PC-3 (cell line): ENCODE results near the gene SPTLC3. TPM values are rescaled to one million over a fixed set of nuclear protein-coding genes. Genes with fewer than 3 reads are reported as not detected.

Experiments
- ATAC-seq: fragments of 200-7000 bp; cut with Tn5 transposase; 2 replicates; pipeline ENCODE4 v1.9.1; 2020; ENCODE audit warnings: mild to moderate bottlenecking, moderate library complexity
- BruUV-seq: library from RNA; stranded (reverse); fragments of 400-500 nt; replicated peaks from 2 replicates; lab custom pipeline; 2021; lab: Mats Ljungman, UMichigan
- CTCF ChIA-PET: fragments of 300-600 bp; sonication (Branson Sonifier 250); formaldehyde crosslinking; loops from one replicate; lab custom pipeline; 2022; ENCODE audit warnings: antibody characterized with exemption; lab: Charles Lee
- POLR2A ChIA-PET: fragments of 300-600 bp; sonication (Branson Sonifier 250); formaldehyde crosslinking; loops from one replicate; lab custom pipeline; 2022; ENCODE audit warnings: antibody characterized with exemption; ENCODE audit not compliant: unreplicated experiment; lab: Charles Lee
- DNase-seq: peaks from one replicate; pipeline ENCODE4 v3.0.0-alpha.2; 2015
- H2AFZ ChIP-seq: fragments of 300-600 bp; sonication (generic); 2 replicates; pipeline ENCODE4 v1.6.0; 2016; ENCODE audit warnings: antibody characterized with exemption, low read length
- H3F3A ChIP-seq: fragments of 300-600 bp; sonication (generic); one replicate; pipeline ENCODE4 v1.6.0; 2017; ENCODE audit warnings: antibody characterized with exemption, low read length, control low read depth, mild to moderate bottlenecking; ENCODE audit not compliant: unreplicated experiment
- H3K27ac ChIP-seq: fragments of 300-600 bp; sonication (generic); 2 replicates; pipeline ENCODE4 v1.5.1; 2016; ENCODE audit warnings: mild to moderate bottlenecking, low read length
- H3K27me3 ChIP-seq: fragments of 300-600 bp; sonication (generic); 2 replicates; pipeline ENCODE4 v1.6.1; 2016; ENCODE audit warnings: low read length, mixed read lengths
- H3K36me3 ChIP-seq: fragments of 300-600 bp; sonication (generic); 2 replicates; pipeline ENCODE4 v1.6.1; 2016; ENCODE audit warnings: low read depth, mixed run types, low read length, mixed read lengths
- H3K4me1 ChIP-seq: fragments of 300-600 bp; sonication (generic); 2 replicates; pipeline ENCODE4 v1.5.1; 2016; ENCODE audit warnings: low read length; ENCODE audit not compliant: insufficient read depth
- H3K4me2 ChIP-seq: fragments of 300-600 bp; sonication (generic); 2 replicates; pipeline ENCODE4 v1.6.0; 2016; ENCODE audit warnings: low read length
- H3K4me3 ChIP-seq: fragments of 300-600 bp; sonication (generic); 2 replicates; pipeline ENCODE4 v1.5.1; 2016; ENCODE audit warnings: mild to moderate bottlenecking, low read length, mixed read lengths
- H3K79me2 ChIP-seq: fragments of 300-600 bp; sonication (generic); 2 replicates; pipeline ENCODE4 v1.6.1; 2017; ENCODE audit warnings: low read length, mixed read lengths
- H3K9ac ChIP-seq: fragments of 300-600 bp; sonication (generic); 2 replicates; pipeline ENCODE4 v1.6.0; 2016; ENCODE audit warnings: mild to moderate bottlenecking, low read length
- H3K9me2 ChIP-seq: fragments of 300-600 bp; sonication (generic); replicated peaks from 2 replicates; pipeline ENCODE4 v1.6.1; 2016; ENCODE audit warnings: mixed run types, low read length, mixed read lengths
- H3K9me3 ChIP-seq: fragments of 300-600 bp; sonication (generic); 2 replicates; pipeline ENCODE4 v1.6.1; 2016; ENCODE audit warnings: low read length, mixed read lengths
- H4K20me1 ChIP-seq: fragments of 300-600 bp; sonication (generic); 2 replicates; pipeline ENCODE4 v1.6.1; 2016; ENCODE audit warnings: low read length, mixed read lengths
- EZH2 ChIP-seq: fragments of 300-600 bp; sonication (generic); IDR thresholded peaks from one replicate; pipeline ENCODE4 v1.6.1; 2017; ENCODE audit warnings: antibody characterized with exemption, mild to moderate bottlenecking, low read length; ENCODE audit not compliant: unreplicated experiment
- EZH2phosphoT487 ChIP-seq: fragments of 300-600 bp; sonication (generic); IDR thresholded peaks from 2 replicates; pipeline ENCODE4 v1.6.1; 2018; ENCODE audit warnings: mild to moderate bottlenecking, antibody characterized with exemption, low read length, borderline replicate concordance
- intact Hi-C: fragments of 100-400 bp; cut with micrococcal nuclease; formaldehyde crosslinking; loops from 2 replicates; pipeline ENCODE4 v1.9.0; 2023
- total RNA-seq: library from RNA; depleted of rRNA; stranded (reverse); fragments of >200 nt; gene quantifications from 2 replicates; pipeline ENCODE4 v1.2.3, GENCODE V29; 2014
- TF ChIP-seq, protein P1 (sequence below): fragments of 300-600 bp; sonication (generic); conservative IDR thresholded peaks from 2 replicates; pipeline ENCODE4 v1.5.1; 2017; ENCODE audit warnings: antibody characterized with exemption, low read depth, mild to moderate bottlenecking, low read length

SPTLC3 gene
- total RNA-seq, 1 experiment from 2014 or later = 16.3 TPM

DNA sequence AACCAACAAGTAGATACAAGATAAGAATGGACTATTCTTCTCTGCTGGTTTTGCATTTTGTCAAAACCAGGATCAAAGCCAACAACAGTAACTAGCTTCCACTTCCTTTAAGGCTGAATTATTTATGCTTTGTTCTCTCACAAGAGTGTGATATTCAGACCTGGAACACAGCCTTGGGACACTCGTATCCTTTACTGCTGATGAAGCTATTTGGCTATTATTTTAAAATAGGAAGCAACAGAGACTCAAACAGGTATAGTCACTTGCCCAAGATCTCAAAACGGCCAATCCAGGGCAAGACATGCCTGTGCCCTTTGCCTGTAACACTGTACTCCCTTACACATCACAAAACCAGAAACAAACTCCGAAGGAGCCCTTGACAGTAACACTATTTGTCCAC lies 19.9 kb downstream of the SPTLC3 start:
- peaks cover 6% of the 10 kb centered on the region for H3F3A ChIP-seq
- H3K4me2 ChIP-seq = 0 out of 2 replicates have a peak overlapping the region, but pooled peaks have one; percentile 83
- no TSS peak for BruUV-seq
- no peak overlapping the region for H2AFZ ChIP-seq
- intact Hi-C loops = no loop called here
- no peaks in the 10 kb centered on the region for H3K9me2 ChIP-seq
- no peaks in the 10 kb centered on the region for H3K9me3 ChIP-seq
- no peak for ATAC-seq
- peaks cover 47% of the 10 kb centered on the region for H3K4me1 ChIP-seq
- no peak overlapping the region for H3K9ac ChIP-seq
- no peak for DNase-seq
- TF ChIP-seq EZH2 (no peak), EZH2phosphoT487 (no peak)
- TF ChIP-seq, protein P1, sequence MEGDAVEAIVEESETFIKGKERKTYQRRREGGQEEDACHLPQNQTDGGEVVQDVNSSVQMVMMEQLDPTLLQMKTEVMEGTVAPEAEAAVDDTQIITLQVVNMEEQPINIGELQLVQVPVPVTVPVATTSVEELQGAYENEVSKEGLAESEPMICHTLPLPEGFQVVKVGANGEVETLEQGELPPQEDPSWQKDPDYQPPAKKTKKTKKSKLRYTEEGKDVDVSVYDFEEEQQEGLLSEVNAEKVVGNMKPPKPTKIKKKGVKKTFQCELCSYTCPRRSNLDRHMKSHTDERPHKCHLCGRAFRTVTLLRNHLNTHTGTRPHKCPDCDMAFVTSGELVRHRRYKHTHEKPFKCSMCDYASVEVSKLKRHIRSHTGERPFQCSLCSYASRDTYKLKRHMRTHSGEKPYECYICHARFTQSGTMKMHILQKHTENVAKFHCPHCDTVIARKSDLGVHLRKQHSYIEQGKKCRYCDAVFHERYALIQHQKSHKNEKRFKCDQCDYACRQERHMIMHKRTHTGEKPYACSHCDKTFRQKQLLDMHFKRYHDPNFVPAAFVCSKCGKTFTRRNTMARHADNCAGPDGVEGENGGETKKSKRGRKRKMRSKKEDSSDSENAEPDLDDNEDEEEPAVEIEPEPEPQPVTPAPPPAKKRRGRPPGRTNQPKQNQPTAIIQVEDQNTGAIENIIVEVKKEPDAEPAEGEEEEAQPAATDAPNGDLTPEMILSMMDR = no peak
- H3K27me3 ChIP-seq = no peaks in the 10 kb centered on the region
- no peaks in the 10 kb centered on the region for H4K20me1 ChIP-seq
- H3K27ac ChIP-seq = peak overlapping the region; percentile 88; the same call in 1 of the 2 replicates
- H3K4me3 ChIP-seq = no peak overlapping the region
- H3K36me3 ChIP-seq = no peaks in the 10 kb centered on the region
- ChIA-PET POLR2A (no interaction called here), CTCF (no interaction called here)
- no peaks in the 10 kb centered on the region for H3K79me2 ChIP-seq

DNA sequence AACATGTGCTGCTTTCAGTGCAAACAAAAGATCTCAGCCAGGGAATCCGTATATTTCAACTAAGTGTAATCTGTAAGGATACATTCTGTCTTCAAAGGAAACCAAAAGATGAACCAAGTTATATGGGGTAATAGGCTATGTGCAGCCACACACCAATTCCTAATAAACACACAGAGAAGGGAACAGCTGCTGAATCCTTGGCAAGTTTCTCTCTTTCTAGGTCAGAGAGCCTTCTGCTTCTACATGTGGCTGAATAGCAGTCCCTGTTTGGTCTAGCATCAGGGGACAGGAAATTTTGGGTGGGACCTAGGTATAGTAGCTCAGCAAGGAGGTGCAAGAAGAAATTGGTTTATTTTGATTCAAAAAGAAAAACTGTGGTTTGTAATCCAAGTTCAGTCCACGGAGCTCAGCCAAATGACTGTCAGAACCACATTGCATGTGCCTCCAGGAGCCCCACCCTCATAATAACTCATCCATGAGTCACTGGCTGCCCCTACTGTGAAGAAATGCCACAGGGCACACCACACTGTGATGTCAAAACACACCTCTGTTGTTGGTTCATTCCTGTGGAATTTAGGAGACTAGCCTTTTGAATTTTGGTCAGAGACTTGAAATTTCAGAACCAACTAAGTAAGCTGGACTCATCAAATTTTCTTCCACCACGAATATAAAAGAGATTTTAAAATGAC lies 21.1 kb downstream of the SPTLC3 start:
- TSS peak; percentile 71 for BruUV-seq
- intact Hi-C loops = loop anchor here (1.0 kb wide), 2 partner anchors 21 to 38 kb away; no protein-coding TSS in a partner anchor
- Histone ChIP-seq H3K27me3 (no peaks in the 10 kb centered on the region), H3F3A (peaks cover 6% of the 10 kb centered on the region), H3K4me3 (peak overlapping the region; percentile 51), H3K9me2 (no peaks in the 10 kb centered on the region), H3K4me2 (peak overlapping the region; percentile 83), H3K79me2 (no peaks in the 10 kb centered on the region), H3K4me1 (peaks cover 43% of the 10 kb centered on the region), H2AFZ (peak overlapping the region; percentile 52; the same call in 1 of the 2 replicates), H3K27ac (peak overlapping the region; percentile 88), H4K20me1 (no peaks in the 10 kb centered on the region), H3K36me3 (no peaks in the 10 kb centered on the region), H3K9me3 (no peaks in the 10 kb centered on the region), H3K9ac (peak overlapping the region; percentile 52)
- ATAC-seq (peak; percentile 95), DNase-seq (peak; percentile 99)
- POLR2A ChIA-PET = no interaction called here
- no peak for TF ChIP-seq EZH2phosphoT487
- TF ChIP-seq, protein P1 = no peak
- TF ChIP-seq EZH2 = no peak
- CTCF ChIA-PET = interaction anchor here (0.6 kb wide), 1 partner anchor 101 kb away, joined by 3 read pairs; no protein-coding TSS in a partner anchor

DNA sequence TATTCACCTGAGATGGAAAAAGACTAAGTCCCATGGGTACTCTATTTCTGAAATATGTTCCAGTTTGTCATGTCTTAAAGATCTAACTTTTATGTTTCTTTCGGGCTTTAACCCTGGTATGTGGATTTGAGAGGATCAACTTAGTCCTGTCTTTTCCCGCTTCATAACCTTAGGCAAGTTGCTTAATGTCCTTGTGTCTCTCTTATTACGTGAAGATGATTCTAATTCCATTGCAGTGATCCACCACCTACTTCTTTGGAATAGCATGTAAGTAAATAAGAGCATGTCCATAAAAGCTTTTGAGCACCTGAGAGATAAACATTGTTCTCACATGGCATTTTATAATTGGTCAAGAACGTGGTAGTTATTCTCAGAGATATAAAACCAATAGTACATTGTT lies 23.0 kb downstream of the SPTLC3 start:
- ATAC-seq (no peak), DNase-seq (no peak)
- no peaks in the 10 kb centered on the region for H3K36me3 ChIP-seq
- no peak overlapping the region for H3K4me3 ChIP-seq
- intact Hi-C loops = no loop called here
- no peak overlapping the region for H2AFZ ChIP-seq
- H3K9me2 ChIP-seq = no peaks in the 10 kb centered on the region
- TF ChIP-seq EZH2phosphoT487 (no peak), EZH2 (no peak)
- TF ChIP-seq, protein P1 = no peak
- ChIA-PET POLR2A (interaction anchor here (0.6 kb wide), 1 partner anchor 22 kb away, joined by 3 read pairs; no protein-coding TSS in a partner anchor), CTCF (no interaction called here)
- no TSS peak for BruUV-seq
- no peaks in the 10 kb centered on the region for H3K79me2 ChIP-seq
- no peaks in the 10 kb centered on the region for H3K9me3 ChIP-seq
- peaks cover 6% of the 10 kb centered on the region for H3F3A ChIP-seq
- no peak overlapping the region for H3K27ac ChIP-seq
- H3K9ac ChIP-seq = no peak overlapping the region
- no peak overlapping the region for H3K4me2 ChIP-seq
- peaks cover 38% of the 10 kb centered on the region for H3K4me1 ChIP-seq
- H4K20me1 ChIP-seq = no peaks in the 10 kb centered on the region
- no peaks in the 10 kb centered on the region for H3K27me3 ChIP-seq
